ENCODE results near the gene CYP1A2. TPM values are rescaled to one million over a fixed set of nuclear protein-coding genes. Genes with fewer than 3 reads are reported as not detected.

CYP1A2 gene
- total and polyA plus RNA-seq, 2 donors (not counting 1 experiment from before 2014, with no cell fraction given): not detected

GRCh38 chr15:74749832-74750231, 1.2 kb downstream of the CYP1A2 start:
- ChIA-PET POLR2A (no interaction called here), CTCF (interaction anchor here (0.5 kb wide), 1 partner anchor 225 kb away, joined by 3 read pairs; no protein-coding TSS in a partner anchor)
- Mint-ChIP-seq H3K27ac (no peak overlapping the region), H3K4me1 (no peaks in the 10 kb centered on the region), H3K27me3 (peaks cover 9% of the 10 kb centered on the region), H3K9me3 (ENCODE audit: insufficient read depth) (no peaks in the 10 kb centered on the region), H3K4me3 (no peak overlapping the region)
- Histone ChIP-seq H3K27ac (ENCODE audit: low read length in 2 of 2) (no peak overlapping the region), H3K27me3 (replicated peaks in 1 of 4; ENCODE audit: control extremely low read depth in 1 of 4, control insufficient read depth in 3 of 4, insufficient read depth in 4 of 4, low read length in 3 of 4) (no peaks in the 10 kb centered on the region), H3K9ac (ENCODE audit: low read length) (no peak overlapping the region), H3K4me3 (ENCODE audit: control extremely low read depth in 1 of 5, extremely low read depth in 1 of 5, insufficient read depth in 1 of 5, low read depth in 2 of 5, low read length in 4 of 5) (no peak overlapping the region), H2AFZ (ENCODE audit: insufficient read depth, low read depth, low read length, poor library complexity, severe bottlenecking) (no peak overlapping the region), H4K20me1 (ENCODE audit: control insufficient read depth, insufficient read depth, low read length, poor library complexity, severe bottlenecking) (no peaks in the 10 kb centered on the region), H3K79me2 (ENCODE audit: control insufficient read depth, insufficient read depth, low read length) (no peaks in the 10 kb centered on the region), H3K9me3 (ENCODE audit: control extremely low read depth in 1 of 3, control insufficient read depth in 2 of 3, insufficient read depth in 1 of 3, low read length in 2 of 3) (no peaks in the 10 kb centered on the region), H3K4me2 (replicated peaks; ENCODE audit: low read depth, low read length, poor library complexity, severe bottlenecking) (no peak overlapping the region), H3K36me3 (replicated peaks in 1 of 2; ENCODE audit: control extremely low read depth in 1 of 2, control insufficient read depth in 1 of 2, extremely low read depth in 1 of 2, insufficient read depth in 2 of 2, low read length in 1 of 2) (no peaks in the 10 kb centered on the region), H3K4me1 (ENCODE audit: control insufficient read depth in 2 of 2, insufficient read depth in 2 of 2, low read length in 2 of 2) (no peaks in the 10 kb centered on the region)
- TF ChIP-seq EZH2 (IDR thresholded peaks at IDR 0.05; ENCODE audit: borderline replicate concordance, insufficient read depth, low read depth, low read length, poor library complexity, severe bottlenecking) (no peak), CTCF (IDR thresholded peaks at IDR 0.05) (no peak)
- intact Hi-C loops (cut with micrococcal nuclease): no loop called here
- ATAC-seq (ENCODE audit: low read depth): no peak
- no peak for DNase-seq
- 96% methylated on average over 20 of the region's 20 CpGs for WGBS (ENCODE audit: insufficient coverage)

GRCh38 chr15:74750751-74751150, 2.1 kb downstream of the CYP1A2 start:
- H3K79me2 ChIP-seq (ENCODE audit: control insufficient read depth, insufficient read depth, low read length): no peaks in the 10 kb centered on the region
- Mint-ChIP-seq H3K27ac (no peak overlapping the region), H3K4me3 (no peak overlapping the region), H3K4me1 (no peaks in the 10 kb centered on the region), H3K27me3 (peaks cover 9% of the 10 kb centered on the region), H3K9me3 (ENCODE audit: insufficient read depth) (no peaks in the 10 kb centered on the region)
- no peak overlapping the region for H2AFZ ChIP-seq (ENCODE audit: insufficient read depth, low read depth, low read length, poor library complexity, severe bottlenecking)
- no peak overlapping the region for H3K9ac ChIP-seq (ENCODE audit: low read length)
- DNase-seq (no peak), ATAC-seq (ENCODE audit: low read depth) (no peak)
- 27% methylated on average over 1 of the region's 2 CpGs for WGBS (ENCODE audit: insufficient coverage)
- H3K4me1 ChIP-seq (ENCODE audit: control insufficient read depth in 2 of 2, insufficient read depth in 2 of 2, low read length in 2 of 2): no peaks in the 10 kb centered on the region
- no peak overlapping the region for H3K4me2 ChIP-seq (replicated peaks; ENCODE audit: low read depth, low read length, poor library complexity, severe bottlenecking)
- no peaks in the 10 kb centered on the region for H3K27me3 ChIP-seq (replicated peaks in 1 of 4; ENCODE audit: control extremely low read depth in 1 of 4, control insufficient read depth in 3 of 4, insufficient read depth in 4 of 4, low read length in 3 of 4)
- no peak for TF ChIP-seq CTCF (IDR thresholded peaks at IDR 0.05)
- no peak for TF ChIP-seq EZH2 (IDR thresholded peaks at IDR 0.05; ENCODE audit: borderline replicate concordance, insufficient read depth, low read depth, low read length, poor library complexity, severe bottlenecking)
- intact Hi-C loops (cut with micrococcal nuclease): no loop called here
- H3K9me3 ChIP-seq (ENCODE audit: control extremely low read depth in 1 of 3, control insufficient read depth in 2 of 3, insufficient read depth in 1 of 3, low read length in 2 of 3): no peaks in the 10 kb centered on the region
- ChIA-PET CTCF (no interaction called here), POLR2A (no interaction called here)
- H4K20me1 ChIP-seq (ENCODE audit: control insufficient read depth, insufficient read depth, low read length, poor library complexity, severe bottlenecking): no peaks in the 10 kb centered on the region
- no peak overlapping the region for H3K4me3 ChIP-seq (ENCODE audit: control extremely low read depth in 1 of 5, extremely low read depth in 1 of 5, insufficient read depth in 1 of 5, low read depth in 2 of 5, low read length in 4 of 5)
- no peak overlapping the region for H3K27ac ChIP-seq (ENCODE audit: low read length in 2 of 2)
- no peaks in the 10 kb centered on the region for H3K36me3 ChIP-seq (replicated peaks in 1 of 2; ENCODE audit: control extremely low read depth in 1 of 2, control insufficient read depth in 1 of 2, extremely low read depth in 1 of 2, insufficient read depth in 2 of 2, low read length in 1 of 2)
